GM10248 (cell line): ENCODE measurements around the gene CACNB3.
"Not testable (repeated sequence)": the region's sequence is repeated elsewhere in the genome, so short reads cannot be mapped to it uniquely, and the experiment has no call there.

Source experiments
- CTCF ChIA-PET: fragments of 300-600 bp; sonication (Branson Sonifier 250); formaldehyde crosslinking; extraction: SDS; loops from one replicate; lab custom pipeline; 2021; ENCODE audit warnings: antibody characterized with exemption; lab: Yijun Ruan, JAX
- POLR2A ChIA-PET: fragments of 350-650 bp; sonication (Branson Sonifier 250); formaldehyde crosslinking; extraction: SDS; loops from one replicate; lab custom pipeline; 2020; ENCODE audit warnings: antibody characterized with exemption; lab: Yijun Ruan, JAX
- DNase-seq: peaks from one replicate; pipeline ENCODE4 v3.0.0; 2012; ENCODE audit errors: extremely low spot score
- CTCF ChIP-seq: IDR thresholded peaks from 2 replicates; pipeline ENCODE4 v1.5.1; 2012; ENCODE audit warnings: mild to moderate bottlenecking, low read depth; ENCODE audit errors: extremely low read depth, missing control alignments, control extremely low read depth

The CACNB3 gene

GRCh38 chr12:48827513-48828096 lies 9.3 kb downstream of the CACNB3 start:
- no peak for DNase-seq
- ChIA-PET POLR2A (interaction anchor here (1.1 kb wide), 1 partner anchor 23 kb away, joined by 4 read pairs; no protein-coding TSS in a partner anchor), CTCF (interaction anchor here (0.5 to 7.6 kb wide), 6 partner anchors 8 to 73 kb away, joined by 3 to 70 read pairs (median 4); partner anchors contain the start of gene DDX23)
- TF ChIP-seq CTCF = no peak

- no peak for TF ChIP-seq CTCF
- ChIA-PET CTCF (interaction anchor here (1.9 to 7.6 kb wide), 2 partner anchors 9 to 12 kb away, joined by 5 to 70 read pairs; no protein-coding TSS in a partner anchor), POLR2A (no interaction called here)
- no peak for DNase-seq
Observed at GRCh38 chr12:48828293-48828692, 10.0 kb downstream of the CACNB3 start.

GRCh38 chr12:48828841-48829575 lies 10.7 kb downstream of the CACNB3 start:
- TF ChIP-seq CTCF = no peak
- CTCF ChIA-PET = interaction anchor here (1.9 to 7.6 kb wide), 2 partner anchors 9 to 13 kb away, joined by 5 to 70 read pairs; no protein-coding TSS in a partner anchor
- POLR2A ChIA-PET = no interaction called here
- no peak for DNase-seq

- TF ChIP-seq CTCF = no peak
- CTCF ChIA-PET = interaction anchor here (0.9 to 4.1 kb wide), 6 partner anchors 15 to 59 kb away, joined by 3 to 16 read pairs (median 4); partner anchors contain the start of gene DDX23
- no peak for DNase-seq
- POLR2A ChIA-PET = interaction anchor here (0.7 kb wide), 1 partner anchor 358 kb away, joined by 3 read pairs; the partner anchor contains the start of gene TUBA1A
Observed at GRCh38 chr12:48831257-48831656, 13.0 kb downstream of the CACNB3 start.

- no peak for TF ChIP-seq CTCF
- CTCF ChIA-PET = interaction anchor here (0.9 to 4.1 kb wide), 5 partner anchors 13 to 29 kb away, joined by 3 to 16 read pairs (median 8); partner anchors contain the start of gene DDX23
- POLR2A ChIA-PET = no interaction called here
- DNase-seq = no peak
Observed at GRCh38 chr12:48832321-48833060, 14.2 kb downstream of the CACNB3 start.

GRCh38 chr12:48838048-48838447 lies 19.8 kb downstream of the CACNB3 start:
- ChIA-PET CTCF (interaction anchor here (1.5 to 3.9 kb wide), 4 partner anchors 14 to 53 kb away, joined by 7 to 17 read pairs (median 10); partner anchors contain the start of gene DDX23), POLR2A (no interaction called here)
- no peak for TF ChIP-seq CTCF
- DNase-seq = no peak

- POLR2A ChIA-PET, DNase-seq: not testable (repeated sequence)
- CTCF ChIA-PET = interaction anchor here (3.9 kb wide), 1 partner anchor 11 kb away, joined by 17 read pairs; the partner anchor contains the start of gene DDX23
Observed at GRCh38 chr12:48842021-48842420, 23.7 kb downstream of the CACNB3 start.
